GM19238 (cell line): Measurements from ENCODE around the gene TPRA1.

Experiments
- DNase-seq: peaks from one replicate; pipeline ENCODE4 v3.0.0; 2011; ENCODE audit warnings: low spot score; ENCODE audit not compliant: insufficient read length

Gene TPRA1

GRCh38 chr3:127593178-127593577 lies 2.6 kb upstream of the TPRA1 start:
- no peak for DNase-seq

- DNase-seq = peak; percentile 55
Measured at GRCh38 chr3:127590282-127590592, 296 bp downstream of the TPRA1 start.

GRCh38 chr3:127589600-127590281 lies 792 bp downstream of the TPRA1 start:
- DNase-seq = no peak

GRCh38 chr3:127588806-127589577 lies 1.5 kb downstream of the TPRA1 start:
- peak; percentile 33 for DNase-seq

- DNase-seq = no peak
Measured at GRCh38 chr3:127587876-127588275, 2.7 kb downstream of the TPRA1 start.

- no peak for DNase-seq
Measured at GRCh38 chr3:127585813-127586413, 4.6 kb downstream of the TPRA1 start.

- DNase-seq = no peak
Measured at GRCh38 chr3:127585163-127585812, 5.2 kb downstream of the TPRA1 start.

GRCh38 chr3:127584734-127585133 lies 5.8 kb downstream of the TPRA1 start:
- no peak for DNase-seq

- DNase-seq = no peak
Measured at GRCh38 chr3:127580327-127581060, 10.0 kb downstream of the TPRA1 start.

GRCh38 chr3:127578802-127579201 lies 11.7 kb downstream of the TPRA1 start:
- DNase-seq = no peak

GRCh38 chr3:127578168-127578567 lies 12.4 kb downstream of the TPRA1 start:
- DNase-seq = no peak

GRCh38 chr3:127577448-127577847 lies 13.1 kb downstream of the TPRA1 start:
- DNase-seq = no peak

- peak; percentile 89 for DNase-seq
Measured at GRCh38 chr3:127574880-127575878, 15.4 kb downstream of the TPRA1 start.

- no peak for DNase-seq
Measured at GRCh38 chr3:127573912-127574311, 16.6 kb downstream of the TPRA1 start.

- DNase-seq = no peak
Measured at GRCh38 chr3:127573401-127573800, 17.1 kb downstream of the TPRA1 start.

- no peak for DNase-seq
Measured at GRCh38 chr3:127572735-127573134, 17.8 kb downstream of the TPRA1 start.

GRCh38 chr3:127572186-127572585 lies 18.3 kb downstream of the TPRA1 start:
- DNase-seq = no peak

- no peak for DNase-seq
Measured at GRCh38 chr3:127570520-127570919, 20.0 kb downstream of the TPRA1 start.

GRCh38 chr3:127569160-127569559 lies 21.4 kb downstream of the TPRA1 start:
- no peak for DNase-seq

GRCh38 chr3:127568586-127568985 lies 21.9 kb downstream of the TPRA1 start:
- no peak for DNase-seq
